Measurements from ENCODE around the gene PLD4. TPM values are rescaled to one million over a fixed set of nuclear protein-coding genes. Genes with fewer than 3 reads are reported as not detected.

The PLD4 gene
- total and polyA plus RNA-seq, 9 of the 15 experiments (the other 6 are each of a cell fraction or from before 2014, with no cell fraction given), result 0.18 to 0.24 TPM; not detected in 7

DNA sequence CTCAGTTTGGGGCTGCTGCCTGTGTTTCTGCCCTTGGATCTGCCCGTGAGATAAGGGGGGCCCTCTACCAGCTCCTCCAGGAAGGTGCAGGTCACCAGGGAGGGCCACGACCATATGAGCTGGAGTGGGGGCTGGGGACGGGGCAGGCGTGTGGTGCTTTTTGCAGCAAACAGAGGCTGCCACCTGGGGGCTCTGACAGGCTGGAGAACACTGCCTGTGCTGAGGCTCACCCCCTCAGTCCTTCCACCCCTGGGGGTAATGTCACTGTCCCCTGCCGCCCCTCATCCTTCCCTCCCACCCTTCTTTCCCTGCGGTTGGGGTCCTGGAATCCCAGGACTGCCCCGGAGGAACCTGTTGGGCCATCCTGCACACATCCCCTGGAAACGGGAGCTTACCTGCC, 3.2 kb downstream of the PLD4 start:
- FAIRE-seq, result no peak

DNA sequence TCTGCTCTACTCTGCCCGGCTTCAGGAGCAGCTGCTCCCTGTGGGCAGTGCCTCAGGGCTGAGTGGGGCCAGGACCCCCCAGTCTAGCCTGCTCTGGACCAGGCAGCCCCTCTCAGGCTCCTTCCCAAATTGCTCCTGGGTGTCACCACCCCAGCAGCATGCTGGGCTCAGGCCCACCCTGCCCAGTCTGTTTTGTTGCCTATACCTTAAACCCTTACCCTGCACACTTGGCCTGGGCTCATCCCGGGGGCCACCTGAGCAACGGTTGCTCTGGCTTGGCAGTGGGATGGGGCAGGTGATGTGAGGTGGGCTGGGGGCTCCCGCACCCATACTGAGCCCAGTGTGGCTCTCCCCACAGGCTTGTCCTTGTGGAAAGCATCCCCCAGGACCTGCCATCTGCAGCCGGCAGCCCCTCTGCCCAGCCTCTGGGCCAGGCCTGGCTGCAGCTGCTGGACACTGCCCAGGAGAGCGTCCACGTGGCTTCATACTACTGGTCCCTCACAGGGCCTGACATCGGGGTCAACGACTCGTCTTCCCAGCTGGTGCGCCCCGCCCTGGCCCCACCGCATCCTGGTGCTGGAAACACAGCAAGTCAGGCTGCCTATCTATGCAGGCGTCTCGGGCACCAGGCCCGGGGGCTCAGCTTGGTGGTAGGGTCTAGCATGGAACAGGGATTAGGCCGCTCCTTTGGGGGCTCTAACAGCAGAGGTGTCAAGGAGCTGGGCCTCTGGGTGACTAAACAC, 3.9 kb downstream of the PLD4 start:
- 5% methylated on average over 12 of the region's 17 CpGs for WGBS (ENCODE audit: insufficient coverage, low coverage, missing lambda C conversion rate)
- ChIA-PET CTCF (ENCODE audit: low intra/inter-chr PET ratio) (no interaction called here), POLR2A (interaction anchor here (0.7 kb wide), 1 partner anchor 11 kb away, joined by 3 read pairs; no protein-coding TSS in a partner anchor)
- BruUV-seq (replicated peaks), result no TSS peak
- peaks cover 0 to 11% of the 10 kb centered on the region in 2 experiments; a peak in 2 of 5 replicates for H3K27me3 ChIP-seq (ENCODE audit: control insufficient read depth in 2 of 2, insufficient read depth in 2 of 2, low read length in 2 of 2)
- no peaks in the 10 kb centered on the region for H4K20me1 ChIP-seq (replicated peaks; ENCODE audit: control insufficient read depth, insufficient read depth, low read length)
- no peak overlapping the region; a peak in 1 of 4 replicates for H3K9ac ChIP-seq (ENCODE audit: insufficient read depth in 1 of 2, low read depth in 2 of 2, low read length in 2 of 2)
- ATAC-seq, result no peak
- FAIRE-seq, result no peak
- no peak overlapping the region for H3K27ac ChIP-seq (ENCODE audit: extremely low read depth, low read depth, low read length)
- H3K4me3 ChIP-seq, result no peak overlapping the region
- peak in 1 of 4 experiments; percentile 8 for DNase-seq (ENCODE audit: extremely low read depth in 1 of 4, low spot score in 3 of 4)
- in situ Hi-C loops (cut with MboI), result no loop called here
- intact Hi-C loops (cut with micrococcal nuclease), result no loop called here
- no peaks in the 10 kb centered on the region for H3K79me2 ChIP-seq (ENCODE audit: control insufficient read depth, insufficient read depth, low read length)
- no peaks in the 10 kb centered on the region for H3K36me3 ChIP-seq (ENCODE audit: control insufficient read depth, insufficient read depth, low read length)
- 0 out of 2 replicates have a peak, but pooled peaks cover 2% of the 10 kb centered on the region for H3K9me3 ChIP-seq (replicated peaks; ENCODE audit: control insufficient read depth, insufficient read depth, low read depth, low read length)
- H3K4me2 ChIP-seq (ENCODE audit: insufficient read depth, low read length), result no peak overlapping the region
- H3K9me1 ChIP-seq (ENCODE audit: control insufficient read depth, insufficient read depth, low read length), result no peaks in the 10 kb centered on the region
- no peak overlapping the region for H2AFZ ChIP-seq (ENCODE audit: low read depth, low read length)
- peaks cover 0 to 62% of the 10 kb centered on the region in 2 experiments; a peak in 2 of 5 replicates for H3K4me1 ChIP-seq (replicated peaks in 1 of 2; ENCODE audit: control insufficient read depth in 2 of 2, insufficient read depth in 2 of 2, low read length in 2 of 2)
- no peak for TF ChIP-seq ZNF780A (CRISPR knock-in tag; IDR thresholded peaks at IDR 0.05)
- TF ChIP-seq GABPA (tag; conservative IDR thresholded peaks at IDR 0.05; ENCODE audit: low read depth), result no peak
- no peak for TF ChIP-seq ZNF23 (CRISPR knock-in tag; IDR thresholded peaks at IDR 0.05)
- TF ChIP-seq, protein P1, sequence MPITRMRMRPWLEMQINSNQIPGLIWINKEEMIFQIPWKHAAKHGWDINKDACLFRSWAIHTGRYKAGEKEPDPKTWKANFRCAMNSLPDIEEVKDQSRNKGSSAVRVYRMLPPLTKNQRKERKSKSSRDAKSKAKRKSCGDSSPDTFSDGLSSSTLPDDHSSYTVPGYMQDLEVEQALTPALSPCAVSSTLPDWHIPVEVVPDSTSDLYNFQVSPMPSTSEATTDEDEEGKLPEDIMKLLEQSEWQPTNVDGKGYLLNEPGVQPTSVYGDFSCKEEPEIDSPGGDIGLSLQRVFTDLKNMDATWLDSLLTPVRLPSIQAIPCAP (CRISPR knock-in tag; IDR thresholded peaks at IDR 0.05; ENCODE audit: borderline replicate concordance), result no peak
- TF ChIP-seq ZNF274 (IDR thresholded peaks at IDR 0.05; ENCODE audit: borderline replicate concordance, low read depth, low read length), result no peak
- no peak for TF ChIP-seq NFRKB (IDR thresholded peaks at IDR 0.05; ENCODE audit: low read depth)
- no peak for TF ChIP-seq MTA2 (IDR thresholded peaks at IDR 0.05; ENCODE audit: low read depth)
- TF ChIP-seq KDM2B (CRISPR knock-in tag; IDR thresholded peaks at IDR 0.05), result no peak
- TF ChIP-seq, protein P2, sequence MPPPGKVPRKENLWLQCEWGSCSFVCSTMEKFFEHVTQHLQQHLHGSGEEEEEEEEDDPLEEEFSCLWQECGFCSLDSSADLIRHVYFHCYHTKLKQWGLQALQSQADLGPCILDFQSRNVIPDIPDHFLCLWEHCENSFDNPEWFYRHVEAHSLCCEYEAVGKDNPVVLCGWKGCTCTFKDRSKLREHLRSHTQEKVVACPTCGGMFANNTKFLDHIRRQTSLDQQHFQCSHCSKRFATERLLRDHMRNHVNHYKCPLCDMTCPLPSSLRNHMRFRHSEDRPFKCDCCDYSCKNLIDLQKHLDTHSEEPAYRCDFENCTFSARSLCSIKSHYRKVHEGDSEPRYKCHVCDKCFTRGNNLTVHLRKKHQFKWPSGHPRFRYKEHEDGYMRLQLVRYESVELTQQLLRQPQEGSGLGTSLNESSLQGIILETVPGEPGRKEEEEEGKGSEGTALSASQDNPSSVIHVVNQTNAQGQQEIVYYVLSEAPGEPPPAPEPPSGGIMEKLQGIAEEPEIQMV (tag; conservative IDR thresholded peaks at IDR 0.05; ENCODE audit: low read depth), result no peak
- TF ChIP-seq ZNF311 (CRISPR knock-in tag; IDR thresholded peaks at IDR 0.05), result no peak
- no peak for TF ChIP-seq TGIF2 (CRISPR knock-in tag; IDR thresholded peaks at IDR 0.05)
- no peak for TF ChIP-seq BCOR (IDR thresholded peaks at IDR 0.05)

More for the DNA sequence above, 3.2 kb downstream of the PLD4 start:
- WGBS (ENCODE audit: insufficient coverage, low coverage, missing lambda C conversion rate), result 0% methylated on average over 3 of the region's 8 CpGs
- intact Hi-C loops (cut with micrococcal nuclease), result no loop called here
- peaks cover 0 to 58% of the 10 kb centered on the region in 2 experiments; a peak in 2 of 5 replicates for H3K4me1 ChIP-seq (replicated peaks in 1 of 2; ENCODE audit: control insufficient read depth in 2 of 2, insufficient read depth in 2 of 2, low read length in 2 of 2)
- no TSS peak for BruUV-seq (replicated peaks)
- no peaks in the 10 kb centered on the region for H3K9me1 ChIP-seq (ENCODE audit: control insufficient read depth, insufficient read depth, low read length)
- peaks cover 0 to 11% of the 10 kb centered on the region in 2 experiments; a peak in 2 of 5 replicates for H3K27me3 ChIP-seq (ENCODE audit: control insufficient read depth in 2 of 2, insufficient read depth in 2 of 2, low read length in 2 of 2)
- in situ Hi-C loops (cut with MboI), result no loop called here
- no peak overlapping the region for H2AFZ ChIP-seq (ENCODE audit: low read depth, low read length)
- peak; percentile 39; the same call in 2 of the 3 replicates for ATAC-seq
- no peak overlapping the region for H3K27ac ChIP-seq (ENCODE audit: extremely low read depth, low read depth, low read length)
- H3K9me3 ChIP-seq (replicated peaks; ENCODE audit: control insufficient read depth, insufficient read depth, low read depth, low read length), result 0 out of 2 replicates have a peak, but pooled peaks cover 2% of the 10 kb centered on the region
- no peaks in the 10 kb centered on the region for H4K20me1 ChIP-seq (replicated peaks; ENCODE audit: control insufficient read depth, insufficient read depth, low read length)
- peak in 2 of 4 experiments; percentile 6 to 13 for DNase-seq (ENCODE audit: extremely low read depth in 1 of 4, low spot score in 3 of 4)
- no peak for TF ChIP-seq RFX7 (CRISPR knock-in tag; IDR thresholded peaks at IDR 0.05)
- no peak for TF ChIP-seq RBM34 (IDR thresholded peaks at IDR 0.05; ENCODE audit: borderline replicate concordance, insufficient read depth, low read length)
- H3K4me2 ChIP-seq (ENCODE audit: insufficient read depth, low read length), result no peak overlapping the region
- H3K36me3 ChIP-seq (ENCODE audit: control insufficient read depth, insufficient read depth, low read length), result no peaks in the 10 kb centered on the region
- H3K4me3 ChIP-seq, result no peak overlapping the region
- H3K79me2 ChIP-seq (ENCODE audit: control insufficient read depth, insufficient read depth, low read length), result no peaks in the 10 kb centered on the region
- ChIA-PET CTCF (ENCODE audit: low intra/inter-chr PET ratio) (no interaction called here), POLR2A (interaction anchor here (0.7 kb wide), 1 partner anchor 11 kb away, joined by 3 read pairs; no protein-coding TSS in a partner anchor)
- H3K9ac ChIP-seq (ENCODE audit: insufficient read depth in 1 of 2, low read depth in 2 of 2, low read length in 2 of 2), result no peak overlapping the region; a peak in 1 of 4 replicates
